ENCODE data around the gene HNRNPL. TPM values are rescaled to one million over a fixed set of nuclear protein-coding genes. Genes with fewer than 3 reads are reported as not detected.

HNRNPL gene
- total and polyA plus RNA-seq, 9 of the 15 experiments (the other 6 are each of a cell fraction or from before 2014, with no cell fraction given) = 39.5 to 610 (median 299) TPM

- no peak overlapping the region for H3K27ac ChIP-seq (ENCODE audit: extremely low read depth, low read depth, low read length)
- in situ Hi-C loops (cut with MboI) = no loop called here
Observed at GRCh38 chr19:38840583-38840968, 9.2 kb downstream of the HNRNPL start.

GRCh38 chr19:38839816-38840582 lies 9.8 kb downstream of the HNRNPL start:
- POLR2A ChIA-PET = interaction anchor here (0.6 to 4.7 kb wide), 7 partner anchors 8 to 305 kb away, joined by 3 to 58 read pairs (median 3); partner anchors contain the start of genes ECH1 and HNRNPL
- TF ChIP-seq ZNF407 (IDR thresholded peaks at IDR 0.05; ENCODE audit: low read depth) (no peak), POLR2G (IDR thresholded peaks at IDR 0.05; ENCODE audit: low read depth, low read length) (peak; percentile 72)

More at GRCh38 chr19:38840583-38840968, 9.2 kb downstream of the HNRNPL start:
- Histone ChIP-seq H4K20me1 (replicated peaks; ENCODE audit: control insufficient read depth, insufficient read depth, low read length) (peaks cover 30% of the 10 kb centered on the region), H3K4me1 (replicated peaks in 1 of 2; ENCODE audit: control insufficient read depth in 2 of 2, insufficient read depth in 2 of 2, low read length in 2 of 2) (peaks cover 0 to 14% of the 10 kb centered on the region in 2 experiments; a peak in 4 of 5 replicates), H3K4me3 (no peak overlapping the region), H3K9ac (ENCODE audit: insufficient read depth in 1 of 2, low read depth in 2 of 2, low read length in 2 of 2) (peak overlapping the region in 1 of 2 experiments; percentile 66; a peak in 1 of 4 replicates), H3K9me3 (replicated peaks; ENCODE audit: control insufficient read depth, insufficient read depth, low read depth, low read length) (no peaks in the 10 kb centered on the region), H2AFZ (ENCODE audit: low read depth, low read length) (no peak overlapping the region), H3K27me3 (ENCODE audit: control insufficient read depth in 2 of 2, insufficient read depth in 2 of 2, low read length in 2 of 2) (no peaks in the 10 kb centered on the region), H3K4me2 (ENCODE audit: insufficient read depth, low read length) (no peak overlapping the region), H3K9me1 (ENCODE audit: control insufficient read depth, insufficient read depth, low read length) (no peaks in the 10 kb centered on the region), H3K79me2 (ENCODE audit: control insufficient read depth, insufficient read depth, low read length) (peaks cover 46% of the 10 kb centered on the region), H3K36me3 (ENCODE audit: control insufficient read depth, insufficient read depth, low read length) (peaks cover 99% of the 10 kb centered on the region)
- TF ChIP-seq POLR2G (IDR thresholded peaks at IDR 0.05; ENCODE audit: low read depth, low read length) (peak; percentile 59; the same call in 1 of the 2 replicates), RBFOX2 (IDR thresholded peaks at IDR 0.05; ENCODE audit: low read depth, low read length) (peak; percentile 70), NUFIP1 (IDR thresholded peaks at IDR 0.05; ENCODE audit: partially characterized antibody) (no peak), ZFX (CRISPR knock-in tag; IDR thresholded peaks at IDR 0.05) (peak; percentile 31; the same call in 1 of the 2 replicates), FOXM1 (IDR thresholded peaks at IDR 0.05; ENCODE audit: low read depth) (no peak), FOXM1 (CRISPR knock-in tag; IDR thresholded peaks at IDR 0.05; ENCODE audit: low read depth) (no peak)
- peak in 2 of 4 experiments; percentile 2 to 9 for DNase-seq (ENCODE audit: extremely low read depth in 1 of 4, low spot score in 3 of 4)
- ATAC-seq = no peak
- intact Hi-C loops (cut with micrococcal nuclease) = no loop called here
- ChIA-PET CTCF (ENCODE audit: low intra/inter-chr PET ratio) (no interaction called here), POLR2A (interaction anchor here (0.7 to 4.7 kb wide), 6 partner anchors 8 to 108 kb away, joined by 3 to 58 read pairs (median 4); partner anchors contain the start of genes ECH1 and HNRNPL)
- BruUV-seq (replicated peaks) = no TSS peak
- WGBS (ENCODE audit: insufficient coverage, low coverage, missing lambda C conversion rate) = 97% methylated on average over 5 of the region's 5 CpGs
- no peak for FAIRE-seq

More at GRCh38 chr19:38839816-38840582, 9.8 kb downstream of the HNRNPL start:
- H3K36me3 ChIP-seq (ENCODE audit: control insufficient read depth, insufficient read depth, low read length) = peaks cover 96% of the 10 kb centered on the region
- no peaks in the 10 kb centered on the region for H3K27me3 ChIP-seq (ENCODE audit: control insufficient read depth in 2 of 2, insufficient read depth in 2 of 2, low read length in 2 of 2)
- no peaks in the 10 kb centered on the region for H3K9me1 ChIP-seq (ENCODE audit: control insufficient read depth, insufficient read depth, low read length)
- 97% methylated on average over 15 of the region's 28 CpGs for WGBS (ENCODE audit: insufficient coverage, low coverage, missing lambda C conversion rate)
- CTCF ChIA-PET (ENCODE audit: low intra/inter-chr PET ratio) = no interaction called here
- H3K27ac ChIP-seq (ENCODE audit: extremely low read depth, low read depth, low read length) = no peak overlapping the region
- no peak overlapping the region for H3K4me3 ChIP-seq
- H3K4me1 ChIP-seq (replicated peaks in 1 of 2; ENCODE audit: control insufficient read depth in 2 of 2, insufficient read depth in 2 of 2, low read length in 2 of 2) = peaks cover 0 to 14% of the 10 kb centered on the region in 2 experiments; a peak in 4 of 5 replicates
- H3K4me2 ChIP-seq (ENCODE audit: insufficient read depth, low read length) = no peak overlapping the region
- peaks cover 30% of the 10 kb centered on the region for H4K20me1 ChIP-seq (replicated peaks; ENCODE audit: control insufficient read depth, insufficient read depth, low read length)
- H3K9me3 ChIP-seq (replicated peaks; ENCODE audit: control insufficient read depth, insufficient read depth, low read depth, low read length) = no peaks in the 10 kb centered on the region
- peaks cover 41% of the 10 kb centered on the region for H3K79me2 ChIP-seq (ENCODE audit: control insufficient read depth, insufficient read depth, low read length)
- in situ Hi-C loops (cut with MboI) (no loop called here), intact Hi-C loops (cut with micrococcal nuclease) (no loop called here)
- BruUV-seq (replicated peaks) = no TSS peak
- no peak for FAIRE-seq
- ATAC-seq = no peak
- H3K9ac ChIP-seq (ENCODE audit: insufficient read depth in 1 of 2, low read depth in 2 of 2, low read length in 2 of 2) = no peak overlapping the region
- H2AFZ ChIP-seq (ENCODE audit: low read depth, low read length) = no peak overlapping the region
- DNase-seq (ENCODE audit: extremely low read depth in 1 of 4, low spot score in 3 of 4) = peak in 2 of 4 experiments; percentile 5 to 13
